NCI-H2227 treated with DMSO at 0.1 percent for 48 hours (cell line): ENCODE measurements around the gene GCN1.

Source experiments
- DNase-seq: peaks from one replicate; lab custom pipeline; 2025; lab: John Stamatoyannopoulos, UW

The GCN1 gene

GRCh38 chr12:120115692-120116440, 78.6 kb downstream of the GCN1 start:
- no peak for DNase-seq

GRCh38 chr12:120115066-120115465, 79.4 kb downstream of the GCN1 start:
- no peak for DNase-seq

GRCh38 chr12:120110550-120111501, 83.7 kb downstream of the GCN1 start:
- no peak for DNase-seq

- no peak for DNase-seq
These were observed 84.8 kb downstream of the GCN1 start for GRCh38 chr12:120109570-120110267.

GRCh38 chr12:120106151-120106550, 88.4 kb downstream of the GCN1 start:
- DNase-seq = no peak

- no peak for DNase-seq
These were observed 91.1 kb downstream of the GCN1 start for GRCh38 chr12:120103371-120103770.

GRCh38 chr12:120103044-120103338, 91.5 kb downstream of the GCN1 start:
- DNase-seq = no peak

GRCh38 chr12:120102189-120103043, 92.1 kb downstream of the GCN1 start:
- no peak for DNase-seq

GRCh38 chr12:120101617-120102016, 92.9 kb downstream of the GCN1 start:
- no peak for DNase-seq

- DNase-seq = no peak
These were observed 93.3 kb downstream of the GCN1 start for GRCh38 chr12:120101182-120101581.

- no peak for DNase-seq
These were observed 93.9 kb downstream of the GCN1 start for GRCh38 chr12:120100630-120101029.

- no peak for DNase-seq
These were observed 94.8 kb downstream of the GCN1 start for GRCh38 chr12:120099738-120100137.

- no peak for DNase-seq
These were observed 95.6 kb downstream of the GCN1 start for GRCh38 chr12:120098756-120099470.

- no peak for DNase-seq
These were observed 97.8 kb downstream of the GCN1 start for GRCh38 chr12:120096671-120097202.

GRCh38 chr12:120095736-120096135, 98.8 kb downstream of the GCN1 start:
- no peak for DNase-seq

- DNase-seq = no peak
These were observed 99.2 kb downstream of the GCN1 start for GRCh38 chr12:120095331-120095730.

GRCh38 chr12:120094485-120094884, 100.0 kb downstream of the GCN1 start:
- DNase-seq = no peak

- peak; percentile 83 for DNase-seq
These were observed 100.7 kb downstream of the GCN1 start for GRCh38 chr12:120093592-120094355.

GRCh38 chr12:120093336-120093591, 101.3 kb downstream of the GCN1 start:
- no peak for DNase-seq
